NCI-H187 treated with DMSO at 0.1 percent for 48 hours (cell line): Measurements from ENCODE around the gene VPS33B.
"Not testable (repeated sequence)": the region's sequence is repeated elsewhere in the genome, so short reads cannot be mapped to it uniquely, and the experiment has no call there.

Experiments used
- DNase-seq: peaks from one replicate; lab custom pipeline; 2025; lab: John Stamatoyannopoulos, UW

Gene VPS33B

DNA sequence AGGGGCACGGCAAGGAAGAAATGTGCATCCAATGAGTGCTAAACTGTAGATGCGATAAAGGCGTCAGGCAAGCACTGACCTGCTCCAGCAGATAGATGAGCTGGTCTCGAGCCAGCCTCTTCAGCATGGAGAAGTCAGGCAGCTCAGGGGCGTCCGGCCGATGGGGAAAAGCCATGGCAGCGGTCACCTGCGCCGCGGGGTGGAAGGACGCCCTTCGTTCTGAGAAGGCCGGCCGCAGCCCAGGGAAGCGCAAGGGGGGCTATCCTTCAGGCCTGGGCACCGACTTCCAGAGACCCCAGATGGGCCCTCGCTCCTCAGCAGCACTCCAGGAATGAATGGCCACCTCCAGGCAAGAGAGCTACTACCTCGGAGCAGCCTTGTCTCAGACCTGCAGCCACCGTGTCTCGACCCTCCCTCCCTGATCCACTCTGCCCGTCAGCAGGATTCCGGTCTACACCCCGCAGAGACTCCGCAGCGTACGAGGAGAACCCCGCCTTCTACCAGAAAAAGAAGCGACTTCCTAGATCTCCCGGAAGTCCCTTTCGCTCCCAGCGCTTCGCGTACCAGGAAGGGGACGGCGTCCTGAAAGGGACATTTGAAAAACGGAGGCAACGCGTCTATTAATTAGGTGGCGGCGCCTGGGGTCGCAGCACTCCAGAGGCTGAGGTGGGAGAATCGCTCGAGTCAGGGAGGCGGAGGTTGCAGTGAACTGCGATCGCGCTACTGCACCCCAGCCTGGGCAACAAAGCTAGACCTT is at the start of gene VPS33B:
VPS33B (minus strand) TSS at position 520 of the 757 bp plus-strand sequence; CDS start at position 175, 345 bp downstream.
- DNase-seq: peak; percentile 54

DNA sequence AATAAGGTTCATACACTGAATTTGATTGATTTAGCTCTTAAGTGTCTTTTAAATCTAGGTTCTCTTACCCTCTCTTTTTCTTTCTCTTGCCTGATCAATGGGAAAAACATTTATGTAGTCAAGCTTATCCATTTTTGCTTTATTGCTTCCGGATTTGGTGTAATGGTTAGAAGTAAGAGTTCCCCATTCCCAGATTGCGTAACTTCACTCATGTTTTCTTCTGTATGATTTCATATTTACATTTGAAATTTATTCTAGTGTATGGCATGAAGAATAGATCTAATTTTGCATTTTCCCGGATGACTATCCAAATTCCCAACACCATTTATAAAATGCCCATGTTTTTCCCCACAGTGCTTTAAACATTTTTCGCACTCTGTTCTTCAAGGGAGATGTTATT is 49.8 kb upstream of the VPS33B start:
- DNase-seq: no peak

DNA sequence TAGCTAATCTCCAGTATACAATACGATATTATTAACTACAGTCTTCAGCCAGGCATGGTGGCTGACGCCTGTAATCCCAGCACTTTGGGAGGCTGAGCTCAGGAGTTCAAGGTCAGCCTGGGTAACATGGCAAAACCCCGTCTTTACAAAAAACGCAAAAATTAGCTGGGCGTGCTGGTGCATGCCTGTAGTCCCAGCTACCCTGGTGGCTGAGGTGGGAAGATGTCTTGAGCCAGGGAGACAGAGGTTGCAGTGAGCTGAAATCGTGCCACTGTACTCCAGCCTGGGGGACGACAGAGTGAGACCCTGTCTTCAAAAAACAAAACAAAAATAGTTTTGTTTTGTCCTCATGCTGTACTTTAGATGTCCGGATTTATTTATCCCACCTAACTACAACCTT is 48.5 kb upstream of the VPS33B start:
- no peak for DNase-seq

DNA sequence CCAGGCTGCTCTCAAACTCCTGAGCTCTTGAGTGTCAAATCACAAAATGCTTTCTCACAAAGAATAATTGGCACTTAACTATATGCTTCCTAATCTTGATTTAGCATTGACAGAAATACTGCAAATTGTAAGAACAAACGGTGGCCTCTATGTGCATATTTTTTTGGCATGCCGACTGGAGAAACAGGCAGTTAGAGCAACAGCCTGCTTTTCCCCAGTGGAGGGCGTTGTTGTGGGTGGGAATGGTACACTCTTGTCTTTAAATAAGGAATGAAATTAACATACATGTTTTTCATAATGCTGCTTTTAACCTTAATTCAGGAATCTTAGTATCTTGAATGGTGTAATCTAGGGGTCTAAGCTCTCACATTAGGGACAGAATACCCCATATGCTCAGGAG is 46.6 kb upstream of the VPS33B start:
- DNase-seq: no peak

DNA sequence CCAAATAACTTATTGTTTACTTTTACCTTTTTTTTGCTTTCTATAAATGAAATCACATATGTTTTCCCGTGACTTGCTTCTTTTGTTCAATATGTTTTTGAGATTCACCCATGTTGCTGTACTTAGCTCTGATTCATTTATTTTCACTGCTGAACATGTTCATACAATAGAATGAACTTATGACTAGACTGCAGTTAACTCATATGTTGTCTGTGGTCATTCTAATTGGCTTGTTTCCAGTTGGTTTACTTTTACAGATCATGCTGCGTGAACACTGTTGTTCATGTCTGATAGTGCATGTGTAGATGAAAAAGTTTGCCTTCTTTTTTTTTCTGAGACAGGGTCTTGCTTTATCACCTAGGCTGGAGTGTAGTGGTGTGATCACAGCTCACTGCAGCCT is 46.0 kb upstream of the VPS33B start:
- DNase-seq: no peak

DNA sequence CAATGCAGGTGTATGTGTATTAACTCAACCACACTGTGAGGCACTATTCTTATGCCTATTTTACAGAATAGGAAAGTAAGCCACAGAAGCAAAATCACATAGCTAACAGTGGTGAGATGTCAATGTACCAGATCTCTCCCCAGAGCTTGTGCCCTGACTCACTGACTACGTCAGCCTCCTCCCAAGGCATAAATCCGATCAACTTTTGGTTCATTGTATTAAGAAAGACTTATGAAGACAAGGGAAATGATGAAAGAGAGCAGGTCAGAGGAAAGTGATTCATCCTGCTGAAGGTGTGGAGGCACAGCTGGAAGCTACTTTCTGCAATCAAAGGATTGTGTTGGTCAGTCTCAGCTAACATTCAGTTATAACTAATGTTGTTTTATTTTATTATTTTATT is 44.6 kb upstream of the VPS33B start:
- no peak for DNase-seq

DNA sequence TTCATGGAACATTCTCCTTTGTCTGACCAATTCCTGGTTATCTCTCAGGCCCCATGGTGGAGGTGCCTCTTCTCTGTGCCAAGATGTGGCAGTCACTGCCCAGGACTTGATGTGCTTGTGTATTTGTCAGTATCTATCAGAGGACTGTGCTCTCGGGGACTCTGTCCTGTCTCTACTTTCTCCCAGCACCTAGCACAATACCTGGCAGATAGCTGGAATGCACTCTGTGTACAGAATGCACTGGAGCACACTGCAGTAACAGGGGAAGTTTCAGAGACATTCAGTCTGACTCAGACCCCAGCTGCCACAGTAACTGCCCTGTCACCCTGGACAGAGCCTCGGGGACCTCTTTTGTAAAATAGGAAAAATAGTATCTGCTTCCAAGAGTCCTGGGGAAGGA is 43.1 kb upstream of the VPS33B start:
- no peak for DNase-seq

DNA sequence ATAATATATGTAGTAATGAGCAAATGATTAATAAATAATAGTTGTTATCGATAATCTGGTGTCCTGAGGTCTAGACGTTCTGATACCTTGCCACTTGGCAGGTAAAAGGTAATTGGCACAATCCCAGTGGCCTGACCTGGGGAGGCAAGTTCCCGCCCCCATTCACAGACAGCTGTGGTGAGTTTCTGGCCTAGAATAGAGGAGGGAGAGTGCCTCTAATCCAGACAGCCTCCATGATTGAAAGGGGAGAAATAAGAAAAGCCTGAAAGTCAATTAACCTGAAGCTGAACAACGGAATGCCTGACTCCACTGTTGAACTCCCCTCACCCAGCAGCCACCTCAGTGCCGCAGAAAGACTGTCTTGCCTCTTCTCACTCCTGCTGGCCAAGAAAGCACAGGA is 39.6 kb upstream of the VPS33B start:
- no peak for DNase-seq

DNA sequence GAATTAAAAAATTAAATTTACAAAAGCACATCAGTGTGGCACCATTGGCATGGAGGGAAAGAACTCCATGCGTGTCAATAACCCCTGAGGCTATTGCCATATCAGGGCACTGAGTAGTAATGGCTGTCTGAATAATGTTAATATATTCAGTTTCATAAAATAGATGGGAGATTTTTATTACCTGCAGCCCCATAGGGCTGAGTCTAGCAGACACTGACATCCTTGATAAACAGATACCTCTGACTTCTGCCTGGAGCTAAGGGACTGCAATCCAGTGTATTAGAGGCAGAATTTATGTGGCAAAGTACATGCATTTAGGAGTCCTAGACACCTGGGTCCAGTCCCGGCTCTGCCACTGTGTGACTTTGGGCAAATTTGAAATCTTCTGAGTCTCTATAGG is 38.8 kb upstream of the VPS33B start:
- no peak for DNase-seq

DNA sequence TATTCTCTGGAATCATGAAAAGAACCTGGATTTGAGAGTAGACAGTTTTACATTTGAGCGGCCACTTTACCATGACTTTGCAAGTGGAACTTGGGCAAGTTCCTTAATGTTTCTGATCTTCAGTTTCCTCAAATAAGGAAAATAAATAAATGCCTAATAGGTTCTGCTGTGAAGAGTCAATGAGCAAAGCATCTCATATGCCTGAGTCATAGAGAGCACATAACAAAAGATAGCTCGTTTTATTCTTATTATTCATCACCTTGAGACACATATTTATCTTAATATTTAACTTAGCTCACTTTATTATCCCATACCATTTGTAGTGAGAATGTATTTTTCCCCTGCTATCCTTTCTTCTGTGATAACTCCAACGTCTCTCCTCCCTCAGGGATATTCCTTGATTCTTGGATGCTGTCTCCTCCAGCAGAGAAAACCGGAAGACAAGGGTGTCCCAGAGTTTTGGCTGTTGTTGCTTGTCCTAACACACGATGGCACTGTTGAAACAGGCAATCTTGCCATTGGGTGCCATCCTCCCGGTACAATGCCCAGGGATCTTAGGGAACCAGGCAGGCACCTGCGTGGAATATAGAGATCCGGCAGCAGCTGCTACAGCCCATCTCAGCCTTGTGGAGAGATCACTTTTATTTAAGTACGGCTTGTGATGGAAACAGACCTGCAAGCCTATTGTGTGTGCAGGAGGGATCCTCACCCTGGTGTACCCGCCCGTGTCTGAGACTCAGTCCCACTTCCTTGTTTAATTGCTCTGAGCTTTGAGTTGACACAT is 33.3 kb upstream of the VPS33B start:
- peak; percentile 81 for DNase-seq

DNA sequence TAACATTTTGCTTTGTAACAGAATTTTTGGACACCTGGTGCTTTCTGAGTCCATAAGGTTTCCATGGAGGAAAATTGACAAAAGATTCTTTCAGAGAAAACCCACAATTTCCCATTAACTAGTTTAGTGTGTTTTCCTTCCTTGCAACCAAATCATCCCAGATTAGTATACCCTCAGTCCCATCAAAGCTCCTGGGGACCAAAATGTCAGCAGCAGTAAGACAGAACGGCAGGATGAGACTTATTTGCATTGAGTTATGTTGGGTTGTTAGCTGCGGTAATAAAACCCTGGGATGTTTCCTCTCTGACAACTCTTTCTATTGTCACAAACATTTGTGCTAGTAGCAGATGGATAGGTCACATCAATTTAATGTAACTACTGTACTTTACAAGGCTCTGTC is 32.4 kb upstream of the VPS33B start:
- DNase-seq: no peak

DNA sequence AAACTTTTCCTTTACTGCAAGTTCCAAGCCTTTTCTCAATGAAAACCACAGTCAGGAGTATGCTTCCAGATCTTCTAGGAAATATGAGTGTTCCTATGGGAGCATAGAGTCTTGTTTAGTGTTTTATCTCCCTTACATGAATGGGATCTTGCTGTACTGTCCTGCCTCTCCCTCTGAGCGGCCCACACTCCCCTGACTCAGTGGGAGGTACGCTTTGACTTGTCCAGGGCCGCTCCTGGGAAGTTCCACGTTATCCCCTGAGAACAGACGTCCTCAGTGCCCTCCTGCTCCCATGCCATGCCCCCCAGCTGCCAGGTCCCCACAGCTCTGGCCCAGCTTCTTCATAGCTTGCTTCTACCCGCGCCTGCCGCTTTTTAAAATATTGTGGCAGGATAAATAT is 28.9 kb upstream of the VPS33B start:
- no peak for DNase-seq

DNA sequence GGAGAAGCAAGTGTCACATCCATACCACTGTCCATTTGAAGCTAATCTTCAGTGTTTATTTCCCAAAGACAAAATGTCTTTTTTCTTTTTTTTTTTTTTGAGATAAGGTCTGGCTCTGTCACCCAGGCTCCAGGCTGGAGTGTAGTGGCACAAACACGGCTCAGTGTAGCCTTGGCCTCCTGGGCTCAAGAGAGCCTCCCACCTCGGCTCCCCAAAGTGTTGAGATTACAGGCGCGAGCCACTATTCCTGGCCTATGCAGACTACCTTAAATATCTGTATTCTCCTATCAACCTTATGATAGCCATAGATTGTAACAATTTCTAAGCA is 27.7 kb upstream of the VPS33B start:
- DNase-seq: no peak

DNA sequence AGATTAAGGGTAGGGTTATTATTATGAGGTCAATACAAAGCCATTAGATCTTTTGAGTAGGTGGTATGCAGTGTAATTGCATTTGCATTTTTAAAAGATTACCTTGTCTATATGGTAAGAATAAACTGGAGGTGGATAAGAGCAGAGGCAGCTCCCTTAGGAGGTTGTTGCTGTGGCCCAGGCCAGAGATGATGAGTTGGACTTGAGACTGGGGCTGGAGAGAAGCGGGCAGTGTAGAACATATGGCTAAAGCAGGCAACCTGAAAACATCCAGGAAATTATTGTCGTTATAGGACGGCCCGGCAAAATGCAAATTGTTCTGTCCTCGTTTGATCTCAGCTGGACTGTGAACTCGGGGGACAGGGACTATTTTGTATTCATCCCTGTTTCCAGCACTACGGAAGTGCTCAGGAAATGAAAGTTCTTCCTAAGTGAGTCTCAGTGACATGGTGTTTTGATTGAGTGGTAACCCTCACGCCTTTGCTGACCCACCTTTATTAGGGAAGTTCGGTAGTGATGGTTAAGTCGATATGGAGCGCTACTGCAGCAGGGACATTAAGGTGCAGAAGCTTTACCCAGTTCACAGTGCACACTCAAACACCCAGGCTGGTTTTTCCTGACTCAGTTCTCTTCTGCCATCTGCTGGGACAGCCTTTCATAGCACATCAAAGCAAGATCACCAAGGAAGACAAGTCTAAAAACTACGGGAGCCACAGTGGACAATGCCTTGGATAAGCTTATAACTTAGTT is 27.2 kb upstream of the VPS33B start:
- DNase-seq: peak; percentile 48

DNA sequence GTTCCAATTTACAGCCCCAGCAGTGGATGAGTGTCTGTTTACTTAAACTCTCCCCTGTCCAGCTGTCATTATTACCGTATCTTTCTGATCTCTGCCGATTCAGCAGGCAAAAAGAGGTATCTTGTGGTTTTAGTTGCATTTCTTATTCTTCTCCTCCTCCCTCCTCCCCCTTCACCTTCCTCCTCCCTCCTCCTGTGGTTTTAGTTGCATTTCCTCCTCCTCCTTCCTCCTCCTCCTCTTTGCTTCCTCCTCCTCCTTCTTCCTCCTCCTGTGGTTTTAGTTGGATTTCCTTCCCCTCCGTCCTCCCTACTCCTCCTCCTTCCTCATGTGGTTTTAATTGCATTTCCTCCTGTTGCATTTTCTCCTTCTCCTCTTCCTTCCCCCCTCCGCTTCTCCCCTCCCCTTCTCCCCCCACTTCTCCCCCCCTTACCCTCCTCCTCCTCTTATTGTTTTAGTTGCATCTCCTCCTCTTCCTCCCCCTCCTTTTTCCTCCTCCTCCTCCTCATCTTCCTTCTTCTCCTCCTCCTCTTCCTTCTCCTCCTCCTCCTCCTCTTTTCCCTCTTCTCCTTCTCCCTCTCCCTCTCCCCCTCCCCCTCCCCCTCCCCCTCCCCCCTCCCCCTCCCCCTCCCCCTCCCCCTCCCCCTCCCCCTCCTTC is 25.3 kb upstream of the VPS33B start:
- no peak for DNase-seq

DNA sequence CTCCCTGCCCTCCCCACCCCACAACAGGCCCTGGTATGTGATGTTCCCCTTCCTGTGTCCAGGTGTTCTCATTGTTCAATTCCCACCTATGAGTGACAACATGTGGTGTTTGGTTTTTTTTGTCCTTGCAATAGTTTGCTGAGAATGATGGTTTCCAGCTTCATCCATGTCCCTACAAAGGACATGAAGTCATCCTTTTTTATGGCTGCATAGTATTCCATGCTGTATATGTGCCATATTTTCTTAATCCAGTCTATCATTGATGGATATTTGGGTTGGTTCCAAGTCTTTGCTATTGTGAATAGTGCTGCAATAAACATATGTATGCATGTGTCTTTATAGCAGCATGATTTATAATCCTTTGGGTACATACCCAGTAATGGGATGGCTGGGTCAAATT is 23.7 kb upstream of the VPS33B start:
- not testable (repeated sequence) for DNase-seq

DNA sequence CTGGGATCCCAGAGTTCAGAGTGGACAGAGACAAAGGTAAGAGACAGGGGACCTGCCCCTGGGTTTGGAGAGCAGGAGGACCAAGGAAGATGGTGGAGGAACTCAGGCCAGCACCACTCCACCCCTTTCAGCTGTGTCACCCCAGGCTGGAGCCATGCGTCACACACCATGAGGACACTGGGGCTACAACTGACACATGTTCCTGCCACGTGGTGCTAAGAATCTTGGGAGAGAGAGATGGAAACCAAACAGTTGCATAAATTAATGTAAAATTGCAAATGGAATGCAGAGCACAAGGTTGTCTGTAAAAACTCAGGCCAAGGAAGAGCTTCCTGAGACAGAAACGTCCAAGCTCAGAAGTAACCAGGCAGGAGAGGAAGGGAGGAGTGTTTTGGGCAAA is 22.7 kb upstream of the VPS33B start:
- DNase-seq: no peak

DNA sequence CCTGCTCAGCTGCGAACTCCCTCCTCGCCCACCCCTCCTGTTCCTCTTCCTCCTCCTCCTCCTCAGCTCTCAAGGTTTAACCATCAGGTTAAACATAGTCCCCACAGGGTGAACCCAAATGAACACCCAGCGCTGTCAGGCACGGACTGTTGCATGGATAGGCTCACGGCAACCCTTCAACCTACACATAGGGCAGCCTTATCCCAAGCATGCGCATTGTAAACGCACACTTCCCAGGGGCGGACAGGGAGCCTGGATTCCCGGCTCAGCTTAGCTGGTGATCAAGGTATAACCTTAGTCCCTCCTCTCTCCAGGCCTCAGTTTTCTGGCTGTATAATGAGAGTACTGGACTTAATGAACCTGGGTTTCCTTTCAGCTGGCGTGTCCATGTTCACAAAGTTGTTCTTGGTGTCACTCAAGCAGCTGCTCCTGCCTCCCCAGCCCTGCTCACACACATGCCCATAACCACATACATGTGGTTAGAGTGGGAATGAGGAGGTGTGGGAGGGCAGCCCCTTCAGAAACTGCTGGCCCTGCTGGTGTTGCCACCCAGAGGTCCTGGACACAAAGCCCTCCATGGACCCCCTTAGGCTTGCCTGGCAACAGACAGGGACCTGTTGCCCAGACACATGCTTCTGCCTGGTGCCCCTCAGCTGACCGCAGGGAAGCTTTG is 20.9 kb upstream of the VPS33B start:
- DNase-seq: no peak

DNA sequence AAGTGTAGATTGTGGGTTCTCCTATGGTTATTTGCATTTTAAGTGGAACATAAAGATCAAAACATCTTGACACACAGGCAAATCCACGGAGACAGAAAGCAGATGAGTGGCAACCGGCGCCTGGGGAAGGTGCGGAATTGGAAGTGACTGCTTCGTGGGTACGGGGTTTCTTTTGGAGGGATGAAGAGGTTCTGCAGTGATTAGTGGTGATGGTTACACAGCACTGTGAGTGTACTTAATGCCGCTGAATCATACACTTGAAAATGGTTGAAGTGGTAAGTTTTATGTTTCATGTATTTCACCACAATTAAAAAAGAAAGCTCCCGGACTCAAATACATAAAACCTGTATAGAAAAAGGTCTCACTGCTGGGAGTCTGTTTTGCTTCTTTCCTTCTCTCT is 18.5 kb upstream of the VPS33B start:
- peak; percentile 57 for DNase-seq

DNA sequence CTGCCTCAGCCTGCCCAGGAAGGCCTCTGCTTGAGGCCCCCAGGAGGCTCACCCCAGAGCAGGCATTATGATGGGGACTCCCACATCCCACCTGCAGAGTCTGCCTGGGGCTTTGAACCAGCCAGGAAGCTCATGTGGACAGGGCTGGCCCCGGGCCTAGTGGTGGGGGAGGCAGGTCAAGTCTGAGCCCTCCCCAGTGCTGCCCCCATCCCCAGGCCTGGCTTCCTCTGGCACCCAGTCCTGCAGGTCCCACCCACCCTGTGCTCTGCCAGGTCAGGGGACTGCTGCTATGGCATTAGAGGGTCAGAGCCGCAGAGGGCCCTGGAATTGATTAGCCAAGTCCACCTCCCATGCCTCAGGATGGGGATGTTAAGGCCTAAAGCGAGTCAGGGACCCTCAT is 17.6 kb upstream of the VPS33B start:
- DNase-seq: no peak

DNA sequence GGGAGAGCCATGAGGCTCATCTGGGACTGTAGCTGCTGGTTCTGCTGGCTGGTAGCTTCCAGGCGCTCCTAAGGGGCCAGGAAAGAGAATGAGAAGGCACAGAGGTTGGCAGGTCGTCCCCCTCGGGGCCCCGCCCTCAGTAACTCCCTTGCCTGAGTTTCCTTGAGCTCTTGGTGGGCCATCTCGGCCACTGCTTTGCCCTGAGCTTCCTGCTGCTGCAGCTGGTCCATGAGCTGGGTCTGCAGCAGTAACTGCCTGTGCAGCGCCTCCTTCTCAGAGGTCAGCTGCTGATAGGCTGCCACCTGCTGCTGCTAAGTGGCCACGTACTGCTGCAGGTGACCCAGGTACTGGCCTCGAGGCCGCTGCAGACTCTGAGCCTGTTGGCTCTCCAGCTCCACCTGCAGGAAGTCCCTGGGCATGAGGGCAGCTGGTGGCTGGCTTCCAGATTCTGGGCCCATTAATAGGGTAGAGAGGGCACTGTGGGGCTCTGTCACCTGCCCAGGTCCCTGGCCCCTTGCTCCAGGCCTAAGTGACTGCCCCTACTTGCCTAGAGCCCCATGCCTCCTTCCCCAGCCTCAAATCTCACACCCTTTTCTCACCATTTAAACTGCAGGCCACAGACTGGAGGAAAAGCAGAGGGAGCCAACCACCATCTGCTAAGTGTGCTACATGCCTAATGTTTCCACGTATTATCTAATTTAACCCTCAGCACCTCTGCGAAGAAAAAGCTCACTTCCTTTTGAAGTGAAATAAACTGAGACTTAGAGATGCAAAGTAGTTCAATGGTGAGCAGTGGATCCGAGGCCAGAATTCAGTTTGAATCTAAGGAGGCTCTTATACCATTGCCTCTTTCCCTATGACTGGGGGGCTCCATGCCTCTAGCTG is 10.8 kb upstream of the VPS33B start:
- DNase-seq: peak; percentile 6
